A549 treated with CORT108297 at 1 μM for 4 hours (cell line): ENCODE measurements around the gene CCDC158. TPM values are rescaled to one million over a fixed set of nuclear protein-coding genes. Genes with fewer than 3 reads are reported as not detected.

Source experiments
- total RNA-seq: library from RNA; stranded (reverse); fragments of 200-300 nt; extraction: Qiagen RNA extraction; gene quantifications from 5 replicates; pipeline ENCODE4 v1.2.3, GENCODE V29; 2022

Gene CCDC158
- total RNA-seq: not detected in 5 replicates

DNA sequence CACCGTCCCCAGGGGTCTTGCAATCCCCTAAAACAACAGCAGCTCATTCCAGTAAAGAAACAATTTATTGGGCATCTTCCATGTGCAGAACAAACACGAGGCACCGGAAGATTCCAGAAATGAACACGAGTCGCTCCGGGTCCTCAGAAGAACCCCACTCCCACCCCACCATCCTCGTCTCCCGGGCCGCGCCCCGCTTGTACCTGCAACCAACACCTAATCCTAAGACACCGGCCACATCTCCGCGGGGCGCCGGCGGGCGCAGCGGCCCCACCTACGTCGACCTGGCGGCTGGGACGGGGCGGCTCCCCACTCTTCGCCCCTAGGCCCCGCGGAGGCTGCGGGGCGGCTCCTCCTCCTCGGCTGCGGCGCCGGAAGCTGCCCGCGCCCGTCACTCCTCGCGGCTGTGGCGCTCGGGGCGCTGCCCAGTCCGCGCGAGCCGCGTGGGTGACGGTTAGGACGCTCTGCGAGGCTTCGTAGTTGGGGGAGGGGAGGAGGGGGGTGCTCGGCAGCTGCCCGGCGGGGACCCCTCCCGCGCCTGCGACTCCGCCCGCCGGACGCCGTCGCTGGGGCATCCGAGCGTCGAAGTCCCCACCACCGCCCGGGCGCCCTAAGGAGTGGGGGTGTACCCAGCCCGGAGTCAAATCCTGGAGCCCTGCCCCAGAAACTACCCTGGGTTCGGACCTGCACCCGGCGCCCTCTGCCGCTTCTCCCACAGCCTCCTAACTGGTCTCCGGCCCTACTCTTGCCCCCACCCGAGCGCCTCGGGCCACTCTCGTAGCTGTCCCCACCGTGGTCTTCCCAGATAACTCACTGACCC lies at the start of gene CCDC158:
Gene CCDC158 (minus strand): TSS at position 380 of the 820 bp plus-strand sequence. CDS start 17,934 bp downstream, outside the sequence.

DNA sequence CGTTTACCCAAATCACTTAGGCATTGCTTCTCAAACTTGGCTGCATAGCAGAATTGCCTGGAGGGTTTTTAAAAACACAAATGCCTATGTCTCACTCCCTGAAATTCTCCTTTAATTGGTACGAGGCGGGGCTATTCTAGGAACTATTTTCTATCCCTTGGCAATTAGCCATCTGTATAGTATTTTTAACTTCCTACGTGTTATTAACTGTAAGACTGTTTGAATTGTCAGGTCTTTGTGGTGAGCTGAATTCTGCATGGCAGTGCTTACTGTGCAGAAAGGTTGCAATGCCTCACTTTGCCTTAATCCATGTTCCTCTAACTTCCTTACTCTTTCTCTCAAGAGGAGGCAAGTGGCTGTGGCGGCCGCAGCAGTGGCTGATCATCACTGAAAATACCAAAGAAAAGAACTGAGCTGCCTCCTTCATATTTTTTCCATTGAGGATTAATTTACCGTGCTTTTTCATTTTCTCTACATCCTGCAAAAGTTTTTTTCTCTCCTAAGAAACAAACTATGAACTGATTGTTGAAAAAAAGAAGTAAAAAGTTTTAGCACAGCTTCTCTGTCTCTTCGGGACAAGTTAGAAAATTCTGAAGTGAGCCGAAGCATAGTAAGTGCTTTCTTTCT lies 14.1 kb upstream of the CCDC158 start, which contains the start of gene SHROOM3:
Gene SHROOM3 (plus strand): TSS at position 329 of the 627 bp plus-strand sequence. CDS start 824 bp downstream, outside the sequence.

DNA sequence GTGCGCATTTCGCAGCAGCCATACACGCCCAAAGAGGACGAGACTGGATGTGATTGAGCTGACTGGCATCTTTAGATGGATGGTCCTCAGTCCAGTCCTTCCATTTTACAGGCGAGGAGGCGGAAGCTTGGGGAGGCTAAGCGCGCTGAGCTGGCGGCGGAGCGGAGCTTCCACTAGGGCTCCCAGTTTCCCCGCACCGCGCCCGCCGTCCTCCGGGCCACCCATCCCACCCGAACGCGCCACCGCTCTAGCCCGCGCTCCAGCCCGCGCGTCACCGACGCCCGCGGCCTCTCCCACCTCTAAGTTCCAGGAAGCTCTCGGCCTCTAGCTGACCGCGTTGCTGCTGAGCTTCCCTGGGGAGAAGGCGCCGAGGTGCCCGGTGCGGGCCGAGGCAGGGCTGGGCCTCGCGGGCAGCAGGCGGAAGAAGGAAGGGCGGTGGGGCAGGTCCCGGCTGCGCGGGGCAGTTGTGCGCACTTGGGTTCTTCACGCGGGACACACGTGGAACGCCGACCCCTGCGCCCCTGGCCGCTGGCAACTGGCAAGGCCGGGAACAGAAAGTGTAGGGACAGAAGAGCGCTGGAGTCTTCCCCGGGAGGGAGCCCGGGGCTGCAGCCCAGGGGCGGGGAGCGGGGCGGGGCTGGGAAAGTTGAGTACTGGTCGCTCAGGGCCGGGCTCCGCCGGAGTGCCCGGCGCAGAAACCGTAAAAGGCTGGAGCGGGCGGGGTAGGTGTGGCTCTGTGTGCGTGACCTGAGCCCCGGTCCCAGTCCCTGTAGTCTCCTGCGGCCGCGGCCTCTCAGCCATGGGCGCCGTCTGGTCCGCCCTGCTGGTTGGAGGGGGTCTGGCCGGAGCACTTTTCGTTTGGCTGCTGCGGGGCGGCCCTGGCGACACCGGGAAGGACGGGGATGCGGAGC lies 114.7 kb downstream of the CCDC158 start, which contains the start of gene STBD1:
Gene STBD1 (plus strand): TSS at position 763 of the 911 bp plus-strand sequence. CDS start 37 bp downstream, at position 800.

Other genes with a start within 250 kb of the CCDC158 start
- gene SCARB2, start 207.3 kb downstream of the CCDC158 start, total RNA-seq: 36.3 to 54.3 TPM (median 52.1 TPM) in 5 replicates
- 0.12 to 0.22 TPM (median 0.18 TPM) in 5 replicates for gene FAM47E, start 169.4 kb downstream of the CCDC158 start, total RNA-seq
- 8.0 to 9.6 TPM (median 8.6 TPM) in 5 replicates for gene STBD1, start 114.4 kb downstream of the CCDC158 start, total RNA-seq
- 4.5 to 9.2 TPM (median 7.1 TPM) in 5 replicates for gene SHROOM3, start 14.1 kb upstream of the CCDC158 start, total RNA-seq